ENCODE measurements around the gene EPHB2. TPM values are rescaled to one million over a fixed set of nuclear protein-coding genes. Genes with fewer than 3 reads are reported as not detected.

Gene EPHB2
- total and polyA plus RNA-seq, 2 donors from 2014 or later, result 3.0 to 9.5 TPM

- Histone ChIP-seq H3K4me1 (ENCODE audit: control insufficient read depth in 2 of 3, insufficient read depth in 2 of 3, low read depth in 1 of 3, low read length in 3 of 3) (no peaks in the 10 kb centered on the region), H3K36me3 (ENCODE audit: control insufficient read depth in 2 of 3, insufficient read depth in 3 of 3, low read length in 3 of 3) (no peaks in the 10 kb centered on the region), H3K4me3 (ENCODE audit: low read length in 3 of 3) (no peak overlapping the region), H3K9me3 (ENCODE audit: control insufficient read depth in 2 of 3, insufficient read depth in 1 of 3, low read length in 3 of 3) (no peaks in the 10 kb centered on the region), H3K27me3 (ENCODE audit: control insufficient read depth, insufficient read depth, low read length) (no peaks in the 10 kb centered on the region), H3K9ac (ENCODE audit: low read length in 3 of 3) (no peak overlapping the region), H3K27ac (ENCODE audit: low read depth in 2 of 2, low read length in 2 of 2) (no peak overlapping the region)
- FAIRE-seq (no peak), DNase-seq (no peak)
- no peak for TF ChIP-seq CTCF (IDR thresholded peaks at IDR 0.05; ENCODE audit: borderline replicate concordance, extremely low read depth, insufficient read depth)
- intact Hi-C loops (cut with DNase I), result no loop called here
These were observed 209.5 kb downstream of the EPHB2 start for GRCh38 chr1:22920026-22920733.

- Histone ChIP-seq H3K4me3 (ENCODE audit: low read length in 3 of 3) (no peak overlapping the region), H3K36me3 (ENCODE audit: control insufficient read depth in 2 of 3, insufficient read depth in 3 of 3, low read length in 3 of 3) (no peaks in the 10 kb centered on the region), H3K27me3 (ENCODE audit: control insufficient read depth, insufficient read depth, low read length) (no peaks in the 10 kb centered on the region), H3K9me3 (ENCODE audit: control insufficient read depth in 2 of 3, insufficient read depth in 1 of 3, low read length in 3 of 3) (no peaks in the 10 kb centered on the region), H3K27ac (ENCODE audit: low read depth in 2 of 2, low read length in 2 of 2) (no peak overlapping the region), H3K9ac (ENCODE audit: low read length in 3 of 3) (no peak overlapping the region), H3K4me1 (ENCODE audit: control insufficient read depth in 2 of 3, insufficient read depth in 2 of 3, low read depth in 1 of 3, low read length in 3 of 3) (no peaks in the 10 kb centered on the region)
- no peak for TF ChIP-seq CTCF (IDR thresholded peaks at IDR 0.05; ENCODE audit: borderline replicate concordance, extremely low read depth, insufficient read depth)
- no peak for DNase-seq
- no peak for FAIRE-seq
- intact Hi-C loops (cut with DNase I), result no loop called here
These were observed 210.3 kb downstream of the EPHB2 start for GRCh38 chr1:22920734-22921451.

- TF ChIP-seq CTCF (IDR thresholded peaks at IDR 0.05; ENCODE audit: borderline replicate concordance, extremely low read depth, insufficient read depth), result no peak
- H3K4me1 ChIP-seq (ENCODE audit: control insufficient read depth in 2 of 3, insufficient read depth in 2 of 3, low read depth in 1 of 3, low read length in 3 of 3), result no peaks in the 10 kb centered on the region
- no peak overlapping the region for H3K4me3 ChIP-seq (ENCODE audit: low read length in 3 of 3)
- no peak for FAIRE-seq
- no peaks in the 10 kb centered on the region for H3K27me3 ChIP-seq (ENCODE audit: control insufficient read depth, insufficient read depth, low read length)
- H3K9ac ChIP-seq (ENCODE audit: low read length in 3 of 3), result no peak overlapping the region
- H3K36me3 ChIP-seq (ENCODE audit: control insufficient read depth in 2 of 3, insufficient read depth in 3 of 3, low read length in 3 of 3), result no peaks in the 10 kb centered on the region
- no peak overlapping the region for H3K27ac ChIP-seq (ENCODE audit: low read depth in 2 of 2, low read length in 2 of 2)
- no peaks in the 10 kb centered on the region for H3K9me3 ChIP-seq (ENCODE audit: control insufficient read depth in 2 of 3, insufficient read depth in 1 of 3, low read length in 3 of 3)
- no peak for DNase-seq
- intact Hi-C loops (cut with DNase I), result no loop called here
These were observed 210.9 kb downstream of the EPHB2 start for GRCh38 chr1:22921452-22922126.

All from kidney (tissue), 14 donors.